Gastrocnemius medialis (tissue), 4 donors: ENCODE results near the gene ADAMTSL2. TPM values are rescaled to one million over a fixed set of nuclear protein-coding genes. Genes with fewer than 3 reads are reported as not detected.

ENCODE experiments used
- ATAC-seq, 2 donors: fragments of 150-250 bp; one replicate each; pipeline ENCODE4 v1.9.1; 2016
- DNase-seq, 2 donors: peaks; one replicate each; pipeline ENCODE4 v3.0.0-alpha.2; 2019
- H3K27ac ChIP-seq, 4 donors: fragments of 200-600 bp; sonication (generic); 1 replicate in 1 of 4; 2 replicates in 3 of 4; pipeline ENCODE4 v1.5.1; 2016 to 2018; ENCODE audit warnings: mild to moderate bottlenecking in 2 of 4, moderate library complexity in 1 of 4
- H3K27me3 ChIP-seq, 3 donors: fragments of 200-600 bp; sonication (generic) in 2 of 3; 1 replicate in 1 of 3; 2 replicates in 2 of 3; pipeline versions ENCODE4 v1.5.1 to v1.6.0; 2016 to 2019; ENCODE audit warnings: mild to moderate bottlenecking in 1 of 3, moderate library complexity in 1 of 3
- H3K36me3 ChIP-seq, 2 donors: fragments of 200-600 bp; sonication (generic) in 1 of 2; one replicate each; pipeline ENCODE4 v1.5.1; 2017 to 2018
- H3K4me1 ChIP-seq, 2 donors: fragments of 200-600 bp; sonication (generic) in 1 of 2; one replicate each; pipeline ENCODE4 v1.5.1; 2016 to 2017; ENCODE audit warnings: mild to moderate bottlenecking in 2 of 2
- H3K4me3 ChIP-seq, 4 donors: fragments of 200-600 bp; sonication (generic) in 3 of 4; 1 replicate in 1 of 4; 2 replicates in 3 of 4; pipeline ENCODE4 v1.5.1; 2016 to 2019; ENCODE audit warnings: mild to moderate bottlenecking in 2 of 4
- H3K9me3 ChIP-seq, 3 donors: fragments of 200-600 bp; sonication (generic) in 2 of 3; 1 replicate in 1 of 3; 2 replicates in 2 of 3; pipeline ENCODE4 v1.5.1; 2016 to 2019
- POLR2A ChIP-seq, 2 donors: fragments of 450-650 bp; IDR thresholded peaks; one replicate each; pipeline ENCODE4 v1.6.1; 2017; ENCODE audit warnings: antibody characterized with exemption in 2 of 2, mild to moderate bottlenecking in 2 of 2, moderate library complexity in 2 of 2
- in situ Hi-C, 4 donors: fragments of 200-750 bp; cut with MboI; loops; one replicate each; pipeline versions ENCODE4 v1.15.0 to v1.8.0; 2017; ENCODE audit warnings: low sequenced_read_pairs in 4 of 4
- intact Hi-C: fragments of 100-400 bp; cut with DNase I; formaldehyde crosslinking; loops from one replicate; pipeline ENCODE4 v1.15.1; 2023; ENCODE audit warnings: low total_unique reads
- total RNA-seq, 4 donors: library from RNA; depleted of rRNA; stranded (reverse); fragments of >200 nt; gene quantifications; one replicate each; pipeline versions ENCODE4 v1.1.0 to v1.2.3, GENCODE V29; 2016
- TF ChIP-seq, protein P1 (sequence below), 5 experiments: fragments of 450-650 bp in 3 of 5; fragments of 200-600 bp in 2 of 5; sonication (generic) in 2 of 5; IDR thresholded peaks in 4 of 5; conservative IDR thresholded peaks in 1 of 5; 1 replicate in 4 of 5; 2 replicates in 1 of 5; pipeline ENCODE4 v1.5.1; 2016 to 2019; ENCODE audit warnings: antibody characterized with exemption in 5 of 5, mild to moderate bottlenecking in 3 of 5, moderate library complexity in 3 of 5

The ADAMTSL2 gene
- total RNA-seq, 4 donors from 2014 or later = 0.10 to 1.8 (median 0.44) TPM

- H3K4me1 ChIP-seq = no peaks in the 10 kb centered on the region
- intact Hi-C loops = no loop called here
- H3K27ac ChIP-seq = no peak overlapping the region
- DNase-seq = no peak
- peaks cover 56 to 65% (median 57%) of the 10 kb centered on the region in 3 donors for H3K27me3 ChIP-seq
- H3K36me3 ChIP-seq = no peaks in the 10 kb centered on the region
- no peak overlapping the region for H3K4me3 ChIP-seq
- ATAC-seq = no peak
- TF ChIP-seq, protein P1, sequence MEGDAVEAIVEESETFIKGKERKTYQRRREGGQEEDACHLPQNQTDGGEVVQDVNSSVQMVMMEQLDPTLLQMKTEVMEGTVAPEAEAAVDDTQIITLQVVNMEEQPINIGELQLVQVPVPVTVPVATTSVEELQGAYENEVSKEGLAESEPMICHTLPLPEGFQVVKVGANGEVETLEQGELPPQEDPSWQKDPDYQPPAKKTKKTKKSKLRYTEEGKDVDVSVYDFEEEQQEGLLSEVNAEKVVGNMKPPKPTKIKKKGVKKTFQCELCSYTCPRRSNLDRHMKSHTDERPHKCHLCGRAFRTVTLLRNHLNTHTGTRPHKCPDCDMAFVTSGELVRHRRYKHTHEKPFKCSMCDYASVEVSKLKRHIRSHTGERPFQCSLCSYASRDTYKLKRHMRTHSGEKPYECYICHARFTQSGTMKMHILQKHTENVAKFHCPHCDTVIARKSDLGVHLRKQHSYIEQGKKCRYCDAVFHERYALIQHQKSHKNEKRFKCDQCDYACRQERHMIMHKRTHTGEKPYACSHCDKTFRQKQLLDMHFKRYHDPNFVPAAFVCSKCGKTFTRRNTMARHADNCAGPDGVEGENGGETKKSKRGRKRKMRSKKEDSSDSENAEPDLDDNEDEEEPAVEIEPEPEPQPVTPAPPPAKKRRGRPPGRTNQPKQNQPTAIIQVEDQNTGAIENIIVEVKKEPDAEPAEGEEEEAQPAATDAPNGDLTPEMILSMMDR (IDR thresholded peaks at IDR 0.05 in 4 of 5, conservative IDR thresholded peaks at IDR 0.05 in 1 of 5) = no peak
- TF ChIP-seq POLR2A (IDR thresholded peaks at IDR 0.05) = no peak
- in situ Hi-C loops = no loop called here
- no peaks in the 10 kb centered on the region for H3K9me3 ChIP-seq
Observed at GRCh38 chr9:133604214-133604613, 69.7 kb downstream of the ADAMTSL2 start.

DNA sequence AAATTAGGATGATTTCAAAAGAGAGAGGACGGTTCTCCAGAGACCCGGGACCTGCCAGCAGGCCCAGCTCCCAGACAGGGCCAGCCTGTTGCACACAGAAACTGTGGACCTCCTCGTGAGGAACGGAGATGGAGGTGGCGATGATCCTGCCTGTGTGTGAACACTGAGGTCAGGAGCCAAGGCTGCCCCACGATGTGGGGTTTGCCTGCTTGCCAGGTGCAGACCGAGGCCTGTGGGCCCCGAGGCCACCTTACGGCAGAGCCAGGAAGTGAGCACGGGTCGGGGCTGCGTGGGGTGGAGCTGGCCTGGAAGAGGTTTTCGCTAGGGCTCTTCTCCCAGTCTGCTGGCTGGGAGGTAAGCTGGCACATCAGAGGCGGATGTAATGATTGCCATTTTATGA is 70.4 kb downstream of the ADAMTSL2 start:
- Histone ChIP-seq H3K9me3 (no peaks in the 10 kb centered on the region), H3K36me3 (no peaks in the 10 kb centered on the region), H3K4me1 (no peaks in the 10 kb centered on the region), H3K27me3 (peaks cover 57 to 65% (median 61%) of the 10 kb centered on the region in 3 donors), H3K27ac (no peak overlapping the region), H3K4me3 (no peak overlapping the region)
- DNase-seq (no peak), ATAC-seq (no peak)
- intact Hi-C loops = no loop called here
- in situ Hi-C loops = no loop called here
- TF ChIP-seq POLR2A (IDR thresholded peaks at IDR 0.05) = no peak
- TF ChIP-seq, protein P1 (IDR thresholded peaks at IDR 0.05 in 4 of 5, conservative IDR thresholded peaks at IDR 0.05 in 1 of 5) = no peak

GRCh38 chr9:133605446-133605845 is 70.9 kb downstream of the ADAMTSL2 start:
- Histone ChIP-seq H3K27ac (no peak overlapping the region), H3K4me1 (no peaks in the 10 kb centered on the region), H3K27me3 (peaks cover 57 to 67% (median 65%) of the 10 kb centered on the region in 3 donors), H3K36me3 (no peaks in the 10 kb centered on the region), H3K9me3 (no peaks in the 10 kb centered on the region), H3K4me3 (no peak overlapping the region)
- in situ Hi-C loops = no loop called here
- no peak for DNase-seq
- intact Hi-C loops = no loop called here
- TF ChIP-seq, protein P1 (IDR thresholded peaks at IDR 0.05 in 4 of 5, conservative IDR thresholded peaks at IDR 0.05 in 1 of 5) = no peak
- no peak for TF ChIP-seq POLR2A (IDR thresholded peaks at IDR 0.05)
- ATAC-seq = no peak

DNA sequence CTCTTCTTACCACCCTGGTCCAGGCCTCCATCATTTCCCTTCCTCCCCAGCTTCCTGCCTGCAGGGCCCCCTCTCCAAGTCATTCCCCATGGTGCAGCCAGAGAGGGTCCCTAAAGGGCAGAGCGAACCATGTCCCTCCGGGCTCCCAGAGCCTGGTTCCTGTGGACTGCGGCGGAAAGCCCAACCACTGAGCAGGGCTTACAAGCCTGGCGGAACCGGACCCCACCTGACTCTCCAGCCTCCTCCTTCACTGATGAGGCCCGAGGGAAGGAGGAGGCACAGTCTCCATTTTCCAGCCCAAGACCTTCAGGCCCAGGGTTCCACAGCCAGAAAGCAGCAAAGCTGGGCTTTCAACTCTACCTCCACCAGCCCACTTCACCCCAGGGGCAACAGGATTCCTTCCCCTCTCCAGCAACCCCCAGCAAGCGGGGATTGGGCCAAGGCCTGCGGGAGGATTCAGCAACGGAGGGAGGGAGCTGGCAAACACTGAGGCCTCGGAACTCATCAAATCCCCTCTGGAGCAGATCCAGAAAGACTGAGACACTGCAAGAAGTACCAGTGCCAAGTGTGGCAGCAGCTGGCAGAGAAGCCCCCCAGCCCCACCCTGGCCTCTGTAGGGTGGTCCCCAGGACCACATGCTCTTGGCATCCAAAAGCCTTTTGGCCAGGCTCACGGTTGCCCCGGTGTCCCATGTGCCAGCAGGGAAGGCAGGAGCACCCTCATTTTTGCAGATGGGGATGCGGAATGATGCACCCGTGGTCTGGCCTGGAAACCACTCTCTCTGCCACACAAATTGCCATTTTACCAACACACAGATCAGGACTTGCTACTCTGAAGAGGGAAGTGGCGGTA is 71.6 kb downstream of the ADAMTSL2 start:
- H3K27ac ChIP-seq = no peak overlapping the region
- TF ChIP-seq POLR2A (IDR thresholded peaks at IDR 0.05) = no peak
- TF ChIP-seq, protein P1 (IDR thresholded peaks at IDR 0.05 in 4 of 5, conservative IDR thresholded peaks at IDR 0.05 in 1 of 5) = no peak
- no peaks in the 10 kb centered on the region for H3K36me3 ChIP-seq
- peaks cover 61 to 70% (median 69%) of the 10 kb centered on the region in 3 donors for H3K27me3 ChIP-seq
- intact Hi-C loops = no loop called here
- ATAC-seq = no peak
- H3K4me1 ChIP-seq = no peaks in the 10 kb centered on the region
- H3K4me3 ChIP-seq = no peak overlapping the region
- no peaks in the 10 kb centered on the region for H3K9me3 ChIP-seq
- in situ Hi-C loops = no loop called here
- DNase-seq = no peak
